HG03342 (cell line): ENCODE measurements around the gene NMT1.
"Not testable (repeated sequence)": the region's sequence is repeated elsewhere in the genome, so short reads cannot be mapped to it uniquely, and the experiment has no call there.

ENCODE experiments used
- ATAC-seq: cut with Tn5 transposase; IDR thresholded peaks from one replicate; pipeline ENCODE4 v1.9.1; 2021; ENCODE audit warnings: mild to moderate bottlenecking, moderate library complexity; ENCODE audit not compliant: unreplicated experiment

Gene NMT1

GRCh38 chr17:45036691-45037090, 24.4 kb upstream of the NMT1 start:
- no peak for ATAC-seq

- ATAC-seq = no peak
Observed at GRCh38 chr17:45038728-45039634, 22.1 kb upstream of the NMT1 start.

GRCh38 chr17:45040459-45040858, 20.7 kb upstream of the NMT1 start:
- no peak for ATAC-seq

GRCh38 chr17:45042346-45043120, 18.6 kb upstream of the NMT1 start:
- ATAC-seq = no peak

GRCh38 chr17:45043813-45044540, 17.1 kb upstream of the NMT1 start:
- ATAC-seq = no peak

GRCh38 chr17:45046537-45047125, 14.5 kb upstream of the NMT1 start:
- no peak for ATAC-seq

- ATAC-seq = no peak
Observed at GRCh38 chr17:45048795-45049563, 12.1 kb upstream of the NMT1 start.

GRCh38 chr17:45050481-45051059, 10.5 kb upstream of the NMT1 start:
- no peak for ATAC-seq

GRCh38 chr17:45051060-45051719, 9.9 kb upstream of the NMT1 start, which contains the start of gene DCAKD:
TSS of gene DCAKD (minus strand) at chr17:45051632. CDS start at chr17:45034885, 16,747 bp downstream.
- peak; percentile 90 for ATAC-seq

- not testable (repeated sequence) for ATAC-seq
Observed at GRCh38 chr17:45051720-45052051, 9.4 kb upstream of the NMT1 start.

- ATAC-seq = no peak
Observed at GRCh38 chr17:45052052-45052772, 8.9 kb upstream of the NMT1 start.

- ATAC-seq = no peak
Observed at GRCh38 chr17:45060382-45060796, 728 bp upstream of the NMT1 start.

- no peak for ATAC-seq
Observed at GRCh38 chr17:45061606-45062205, 589 bp downstream of the NMT1 start.

GRCh38 chr17:45063198-45063597, 2.1 kb downstream of the NMT1 start:
- no peak for ATAC-seq

GRCh38 chr17:45067637-45068036, 6.5 kb downstream of the NMT1 start:
- ATAC-seq = no peak

- ATAC-seq = no peak
Observed at GRCh38 chr17:45070001-45070400, 8.9 kb downstream of the NMT1 start.

- ATAC-seq = no peak
Observed at GRCh38 chr17:45070809-45071208, 9.7 kb downstream of the NMT1 start.

- ATAC-seq = no peak
Observed at GRCh38 chr17:45073414-45074070, 12.4 kb downstream of the NMT1 start.
